GM12872 (cell line): ENCODE results near the gene CD28.

Experiments used
- CTCF ChIP-seq: IDR thresholded peaks from 3 replicates; pipeline ENCODE4 v1.5.1; 2011; ENCODE audit warnings: low read depth, mild to moderate bottlenecking, low read length, moderate library complexity; ENCODE audit not compliant: insufficient read depth

CD28 gene

GRCh38 chr2:203730883-203731282 lies 24.4 kb downstream of the CD28 start:
- no peak for TF ChIP-seq CTCF

GRCh38 chr2:203732092-203732952 lies 25.9 kb downstream of the CD28 start:
- TF ChIP-seq CTCF, result no peak

GRCh38 chr2:203732953-203733510 lies 26.6 kb downstream of the CD28 start:
- TF ChIP-seq CTCF, result no peak

- no peak for TF ChIP-seq CTCF
Measured at GRCh38 chr2:203733684-203734083, 27.2 kb downstream of the CD28 start.

GRCh38 chr2:203734276-203734983 lies 28.0 kb downstream of the CD28 start:
- TF ChIP-seq CTCF, result no peak

GRCh38 chr2:203737360-203737759 lies 30.9 kb downstream of the CD28 start:
- no peak for TF ChIP-seq CTCF

GRCh38 chr2:203739351-203739750 lies 32.9 kb downstream of the CD28 start:
- TF ChIP-seq CTCF, result no peak
